ENCODE measurements around the gene FRMD3. TPM values are rescaled to one million over a fixed set of nuclear protein-coding genes. Genes with fewer than 3 reads are reported as not detected.

The FRMD3 gene
- total and polyA plus RNA-seq, 2 donors (not counting 3 experiments of a cell fraction or from before 2014, with no cell fraction given), result 3.0 to 6.1 TPM

DNA sequence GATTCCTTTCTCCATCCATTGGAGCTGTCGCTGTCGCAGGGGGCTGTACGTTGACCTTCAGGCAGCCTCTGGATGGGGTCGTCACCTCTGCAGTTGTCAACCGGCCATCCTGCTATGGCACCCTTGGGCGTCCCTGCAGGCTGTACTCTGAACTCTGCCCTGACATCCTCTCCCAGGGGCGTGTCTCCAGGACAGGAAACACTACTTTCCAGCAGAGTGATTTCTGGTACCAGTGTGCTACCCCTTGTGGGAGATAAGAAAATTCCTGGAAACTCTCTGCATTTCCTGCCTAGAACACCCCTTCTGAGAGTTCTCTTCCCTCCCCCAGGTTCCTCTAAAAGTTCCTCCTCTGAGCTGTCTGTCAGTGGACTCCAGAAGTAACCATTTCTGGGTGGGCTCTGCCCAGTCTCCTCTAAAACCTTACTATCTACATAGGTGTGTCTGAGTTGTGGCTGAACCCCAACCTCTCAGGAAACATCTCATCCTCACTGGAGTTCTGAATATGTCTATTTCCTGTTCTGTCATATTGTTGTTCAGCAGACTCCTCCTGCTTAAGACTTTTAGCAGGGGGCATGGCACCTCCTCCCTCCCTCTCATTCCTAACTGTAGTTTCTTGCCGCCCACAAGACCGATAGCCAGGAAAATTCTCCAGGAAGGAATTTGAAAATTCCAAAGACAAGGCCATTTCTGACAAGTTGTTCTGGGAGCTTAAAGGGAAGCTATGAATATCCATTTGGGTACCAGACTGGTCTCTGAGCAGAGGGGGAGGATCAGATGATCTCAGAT lies 329.9 kb downstream of the FRMD3 start:
- Histone ChIP-seq H3K36me3 (ENCODE audit: control insufficient read depth in 2 of 2, extremely low read depth in 1 of 2, insufficient read depth in 2 of 2, low read length in 2 of 2) (no peaks in the 10 kb centered on the region), H3K27ac (ENCODE audit: insufficient read depth, low read depth, low read length) (no peak overlapping the region), H3K9ac (replicated peaks; ENCODE audit: extremely low read depth, insufficient read depth, low read length) (no peak overlapping the region), H3K4me2 (ENCODE audit: insufficient read depth, low read length) (peak overlapping the region; percentile 16), H3K9me1 (replicated peaks; ENCODE audit: control insufficient read depth, extremely low read depth, insufficient read depth, low read length) (no peaks in the 10 kb centered on the region), H3K4me3 (replicated peaks in 1 of 3; ENCODE audit: insufficient read depth in 1 of 3, low read depth in 1 of 3, low read length in 3 of 3) (no peak overlapping the region), H3K27me3 (ENCODE audit: control insufficient read depth in 2 of 2, insufficient read depth in 2 of 2, low read length in 2 of 2) (no peaks in the 10 kb centered on the region), H2AFZ (ENCODE audit: low read depth, low read length) (peak overlapping the region; percentile 15), H3K4me1 (ENCODE audit: control insufficient read depth, extremely low read depth, insufficient read depth, low read length) (peaks cover 12% of the 10 kb centered on the region), H4K20me1 (replicated peaks; ENCODE audit: control insufficient read depth, extremely low read depth, insufficient read depth, low read length) (no peaks in the 10 kb centered on the region), H3K9me3 (replicated peaks; ENCODE audit: control insufficient read depth, insufficient read depth, low read length) (no peaks in the 10 kb centered on the region), H3K79me2 (ENCODE audit: control insufficient read depth, insufficient read depth, low read length) (no peaks in the 10 kb centered on the region)
- DNase-seq (ENCODE audit: low read depth, low spot score) (peak; percentile 10), FAIRE-seq (peak; percentile 43)
- ChIA-PET CTCF (interaction anchor here (1.0 to 2.0 kb wide), 4 partner anchors 9 to 336 kb away, joined by 3 to 6 read pairs (median 4); no protein-coding TSS in a partner anchor), POLR2A (no interaction called here)
- intact Hi-C loops (cut with micrococcal nuclease), result no loop called here
- no TSS peak for BruUV-seq (replicated peaks)
- dilution Hi-C loops (cut with MboI; ENCODE audit: extremely low pct_ligation_motif_present, low sequenced_read_pairs), result no loop called here
- TF ChIP-seq GATA2 (IDR thresholded peaks at IDR 0.05; ENCODE audit: insufficient read depth, insufficient read length, low read depth, low read length), result peak; percentile 30
- TF ChIP-seq, protein P1, sequence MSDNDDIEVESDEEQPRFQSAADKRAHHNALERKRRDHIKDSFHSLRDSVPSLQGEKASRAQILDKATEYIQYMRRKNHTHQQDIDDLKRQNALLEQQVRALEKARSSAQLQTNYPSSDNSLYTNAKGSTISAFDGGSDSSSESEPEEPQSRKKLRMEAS (IDR thresholded peaks at IDR 0.05; ENCODE audit: insufficient read depth, insufficient read length), result no peak

- H4K20me1 ChIP-seq (replicated peaks; ENCODE audit: control insufficient read depth, extremely low read depth, insufficient read depth, low read length), result no peaks in the 10 kb centered on the region
- no peak for TF ChIP-seq GATA2 (IDR thresholded peaks at IDR 0.05; ENCODE audit: insufficient read depth, insufficient read length, low read depth, low read length)
- no peak for TF ChIP-seq JUN (IDR thresholded peaks at IDR 0.05; ENCODE audit: borderline replicate concordance, insufficient read depth, insufficient read length, low read depth)
- peak; percentile 27 to 57 for TF ChIP-seq CTCF (IDR thresholded peaks at IDR 0.05; ENCODE audit: extremely low read depth in 1 of 2, insufficient read depth in 1 of 2, low read depth in 1 of 2, low read length in 2 of 2)
- FAIRE-seq (no peak), DNase-seq (ENCODE audit: low read depth, low spot score) (peak; percentile 13)
- H3K4me3 ChIP-seq (replicated peaks in 1 of 3; ENCODE audit: insufficient read depth in 1 of 3, low read depth in 1 of 3, low read length in 3 of 3), result no peak overlapping the region
- intact Hi-C loops (cut with micrococcal nuclease) (loop anchor here (1.0 kb wide), 1 partner anchor 340 kb away; no protein-coding TSS in a partner anchor), dilution Hi-C loops (cut with MboI; ENCODE audit: extremely low pct_ligation_motif_present, low sequenced_read_pairs) (no loop called here)
- CTCF ChIA-PET, result no interaction called here
- H3K9me3 ChIP-seq (replicated peaks; ENCODE audit: control insufficient read depth, insufficient read depth, low read length), result no peaks in the 10 kb centered on the region
- no peak overlapping the region for H3K27ac ChIP-seq (ENCODE audit: insufficient read depth, low read depth, low read length)
- no peak overlapping the region for H2AFZ ChIP-seq (ENCODE audit: low read depth, low read length)
- no peak overlapping the region for H3K9ac ChIP-seq (replicated peaks; ENCODE audit: extremely low read depth, insufficient read depth, low read length)
- no peaks in the 10 kb centered on the region for H3K79me2 ChIP-seq (ENCODE audit: control insufficient read depth, insufficient read depth, low read length)
- H3K27me3 ChIP-seq (ENCODE audit: control insufficient read depth in 2 of 2, insufficient read depth in 2 of 2, low read length in 2 of 2), result no peaks in the 10 kb centered on the region
- H3K36me3 ChIP-seq (ENCODE audit: control insufficient read depth in 2 of 2, extremely low read depth in 1 of 2, insufficient read depth in 2 of 2, low read length in 2 of 2), result no peaks in the 10 kb centered on the region
- H3K9me1 ChIP-seq (replicated peaks; ENCODE audit: control insufficient read depth, extremely low read depth, insufficient read depth, low read length), result no peaks in the 10 kb centered on the region
- no TSS peak for BruUV-seq (replicated peaks)
- H3K4me1 ChIP-seq (ENCODE audit: control insufficient read depth, extremely low read depth, insufficient read depth, low read length), result peaks cover 12% of the 10 kb centered on the region
- no peak overlapping the region for H3K4me2 ChIP-seq (ENCODE audit: insufficient read depth, low read length)
- POLR2A ChIA-PET, result no interaction called here
These were observed 334.2 kb downstream of the FRMD3 start for GRCh38 chr9:83204047-83204446.

Data from endothelial cell of umbilical vein (primary cell).